SIG-M5 treated with dmso at 0.1 percent for 504 hours (cell line): ENCODE measurements around the gene FCER2.

Experiments used
- DNase-seq: peaks from one replicate; lab custom pipeline; 2025; ENCODE audit not compliant: unreplicated experiment; lab: John Stamatoyannopoulos, UW

FCER2 gene

GRCh38 chr19:7678971-7679751 lies 22.8 kb downstream of the FCER2 start:
- peak; percentile 43 for DNase-seq

- peak; percentile 46 for DNase-seq
Observed at GRCh38 chr19:7677669-7678311, 24.1 kb downstream of the FCER2 start.

GRCh38 chr19:7676854-7677253 lies 25.1 kb downstream of the FCER2 start, which contains the start of gene MCEMP1:
Gene MCEMP1 (plus strand): TSS chr19:7677090. CDS start chr19:7677121, 31 bp downstream.
- peak; percentile 74 for DNase-seq

GRCh38 chr19:7676376-7676775 lies 25.6 kb downstream of the FCER2 start:
- peak; percentile 97 for DNase-seq

- peak; percentile 96 for DNase-seq
Observed at GRCh38 chr19:7674010-7675005, 27.6 kb downstream of the FCER2 start.

- no peak for DNase-seq
Observed at GRCh38 chr19:7672522-7672921, 29.4 kb downstream of the FCER2 start.

GRCh38 chr19:7670790-7671189 lies 31.1 kb downstream of the FCER2 start:
- peak; percentile 46 for DNase-seq

- peak; percentile 57 for DNase-seq
Observed at GRCh38 chr19:7670150-7670783, 31.7 kb downstream of the FCER2 start.

- no peak for DNase-seq
Observed at GRCh38 chr19:7669641-7670040, 32.3 kb downstream of the FCER2 start.

- DNase-seq: peak; percentile 70
Observed at GRCh38 chr19:7668842-7669241, 33.1 kb downstream of the FCER2 start, which contains the start of gene RETN. Gene RETN (plus strand): TSS chr19:7669049. CDS start chr19:7669327, 278 bp downstream.

GRCh38 chr19:7665076-7665475 lies 36.9 kb downstream of the FCER2 start:
- DNase-seq: no peak

GRCh38 chr19:7663706-7664105 lies 38.2 kb downstream of the FCER2 start:
- DNase-seq: no peak

GRCh38 chr19:7662657-7663056 lies 39.3 kb downstream of the FCER2 start:
- DNase-seq: no peak

- DNase-seq: no peak
Observed at GRCh38 chr19:7661744-7662538, 40.0 kb downstream of the FCER2 start.

- peak; percentile 40 for DNase-seq
Observed at GRCh38 chr19:7658219-7658686, 43.7 kb downstream of the FCER2 start.

- peak; percentile 87 for DNase-seq
Observed at GRCh38 chr19:7657131-7657751, 44.7 kb downstream of the FCER2 start.

GRCh38 chr19:7655581-7655980 lies 46.4 kb downstream of the FCER2 start:
- DNase-seq: peak; percentile 93

- DNase-seq: no peak
Observed at GRCh38 chr19:7654401-7654800, 47.5 kb downstream of the FCER2 start.

- peak; percentile 99 for DNase-seq
Observed at GRCh38 chr19:7652061-7652641, 49.8 kb downstream of the FCER2 start.
